HG03097 (cell line): Measurements from ENCODE around the gene COG5.

ENCODE experiments used
- ATAC-seq: cut with Tn5 transposase; IDR thresholded peaks from one replicate; pipeline ENCODE4 v1.9.1; 2021; ENCODE audit not compliant: unreplicated experiment, low FRiP score

The COG5 gene

GRCh38 chr7:107398161-107398560 lies 165.6 kb downstream of the COG5 start:
- no peak for ATAC-seq

GRCh38 chr7:107396990-107397389 lies 166.7 kb downstream of the COG5 start:
- ATAC-seq: no peak

- ATAC-seq: no peak
Observed at GRCh38 chr7:107396081-107396480, 167.6 kb downstream of the COG5 start.

- ATAC-seq: no peak
Observed at GRCh38 chr7:107394831-107395230, 168.9 kb downstream of the COG5 start.

- no peak for ATAC-seq
Observed at GRCh38 chr7:107394276-107394675, 169.4 kb downstream of the COG5 start.

GRCh38 chr7:107392830-107393229 lies 170.9 kb downstream of the COG5 start:
- ATAC-seq: no peak

- ATAC-seq: no peak
Observed at GRCh38 chr7:107390916-107391315, 172.8 kb downstream of the COG5 start.

- no peak for ATAC-seq
Observed at GRCh38 chr7:107388604-107389003, 175.1 kb downstream of the COG5 start.

- no peak for ATAC-seq
Observed at GRCh38 chr7:107387573-107388219, 176.0 kb downstream of the COG5 start.

GRCh38 chr7:107387128-107387527 lies 176.6 kb downstream of the COG5 start:
- ATAC-seq: no peak

- no peak for ATAC-seq
Observed at GRCh38 chr7:107386548-107387102, 177.1 kb downstream of the COG5 start.

- no peak for ATAC-seq
Observed at GRCh38 chr7:107384025-107384424, 179.7 kb downstream of the COG5 start.

GRCh38 chr7:107383203-107383602 lies 180.5 kb downstream of the COG5 start:
- ATAC-seq: no peak

- ATAC-seq: no peak
Observed at GRCh38 chr7:107381453-107381852, 182.3 kb downstream of the COG5 start.

GRCh38 chr7:107373354-107373753 lies 190.4 kb downstream of the COG5 start:
- ATAC-seq: no peak

GRCh38 chr7:107372298-107372697 lies 191.4 kb downstream of the COG5 start:
- no peak for ATAC-seq

- ATAC-seq: no peak
Observed at GRCh38 chr7:107370816-107371215, 192.9 kb downstream of the COG5 start.

GRCh38 chr7:107364787-107365186 lies 198.9 kb downstream of the COG5 start:
- no peak for ATAC-seq

GRCh38 chr7:107359520-107360316 lies 204.0 kb downstream of the COG5 start:
- ATAC-seq: no peak

- no peak for ATAC-seq
Observed at GRCh38 chr7:107355616-107356015, 208.1 kb downstream of the COG5 start.

- no peak for ATAC-seq
Observed at GRCh38 chr7:107354640-107355039, 209.1 kb downstream of the COG5 start.

GRCh38 chr7:107353701-107354100 lies 210.0 kb downstream of the COG5 start:
- no peak for ATAC-seq
